ENCODE results near the gene AKAP10. TPM values are rescaled to one million over a fixed set of nuclear protein-coding genes. Genes with fewer than 3 reads are reported as not detected.

AKAP10 gene
- total and polyA plus RNA-seq, 2 of the 8 experiments (the other 6 are each of a cell fraction or from before 2014, with no cell fraction given), result 13.3 to 27.0 TPM

DNA sequence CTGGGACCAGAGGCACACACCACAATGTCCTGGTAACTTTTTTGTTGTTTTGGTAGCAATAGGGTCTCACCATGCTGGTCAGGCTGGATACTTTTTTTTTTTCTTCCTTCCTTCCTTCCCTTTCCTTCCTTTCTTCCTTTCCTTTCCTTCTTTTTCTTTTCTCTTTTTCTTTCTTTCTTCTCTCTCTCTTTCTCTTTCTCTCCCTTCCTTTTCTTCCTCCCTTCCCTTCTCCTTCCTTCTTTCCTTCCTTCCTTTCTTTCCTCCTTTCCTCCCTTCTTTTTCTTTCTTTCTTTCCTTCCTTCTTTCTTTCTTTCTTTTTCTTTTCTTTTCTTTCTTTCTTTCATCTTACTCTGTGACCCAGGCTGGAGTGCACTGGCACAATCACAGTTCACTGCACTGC, 91.5 kb downstream of the AKAP10 start:
- Histone ChIP-seq H3K9me3 (ENCODE audit: insufficient read depth in 2 of 2, low read depth in 1 of 2, low read length in 1 of 2) (no peaks in the 10 kb centered on the region), H2AFZ (ENCODE audit: low read length) (no peak overlapping the region), H2BK120ac (replicated peaks; ENCODE audit: low read depth, low read length) (no peak overlapping the region), H3K56ac (replicated peaks; ENCODE audit: insufficient read length, low read depth, low read length) (no peak overlapping the region), H3K27me3 (replicated peaks in 1 of 4; ENCODE audit: control insufficient read depth in 3 of 4, extremely low read depth in 1 of 4, insufficient read depth in 3 of 4, low read length in 3 of 4) (peaks cover 0 to 1% (median 0%) of the 10 kb centered on the region in 4 experiments; a peak in 1 of 7 replicates), H4K20me1 (replicated peaks in 1 of 2; ENCODE audit: control insufficient read depth in 1 of 2, insufficient read depth in 2 of 2, low read length in 2 of 2) (no peaks in the 10 kb centered on the region), H3K23ac (ENCODE audit: insufficient read length) (no peak overlapping the region), H3K18ac (ENCODE audit: extremely low read depth, low read length) (no peak overlapping the region), H3K14ac (ENCODE audit: insufficient read length) (no peak overlapping the region), H2AK5ac (ENCODE audit: low read depth, low read length) (no peak overlapping the region), H2BK15ac (ENCODE audit: low read length) (no peak overlapping the region), H3K4ac (replicated peaks; ENCODE audit: insufficient read length, low read depth, low read length) (no peak overlapping the region), H3K4me3 (ENCODE audit: extremely low read depth in 1 of 4, insufficient read depth in 2 of 4, low read depth in 3 of 4, low read length in 4 of 4) (no peak overlapping the region), H3K4me1 (replicated peaks in 1 of 4; ENCODE audit: control insufficient read depth in 3 of 4, insufficient read depth in 4 of 4, low read length in 3 of 4) (no peaks in the 10 kb centered on the region), H3K27ac (ENCODE audit: low read depth, low read length) (no peak overlapping the region), H3K36me3 (ENCODE audit: control insufficient read depth in 2 of 4, insufficient read depth in 4 of 4, low read length in 3 of 4) (no peaks in the 10 kb centered on the region), H4K91ac (replicated peaks; ENCODE audit: insufficient read length, low read length) (no peak overlapping the region), H4K5ac (ENCODE audit: insufficient read length, low read depth, low read length) (no peak overlapping the region), H3K79me2 (ENCODE audit: control insufficient read depth in 1 of 2, insufficient read depth in 2 of 2, low read length in 2 of 2) (no peaks in the 10 kb centered on the region), H2BK20ac (ENCODE audit: low read length) (no peak overlapping the region), H2BK12ac (ENCODE audit: low read depth, low read length) (no peak overlapping the region), H2BK5ac (ENCODE audit: low read depth, low read length) (no peak overlapping the region), H4K8ac (ENCODE audit: extremely low read depth, insufficient read depth, low read length) (no peak overlapping the region), H3K4me2 (ENCODE audit: insufficient read depth in 1 of 2, low read depth in 2 of 2, low read length in 2 of 2) (no peak overlapping the region), H3K79me1 (ENCODE audit: low read depth, low read length) (no peaks in the 10 kb centered on the region), H3K9ac (replicated peaks in 1 of 4; ENCODE audit: extremely low read depth in 1 of 4, low read depth in 3 of 4, low read length in 3 of 4) (no peak overlapping the region), H3K23me2 (ENCODE audit: low read depth, low read length) (no peaks in the 10 kb centered on the region; the same call in 1 of the 2 replicates)
- DNase-seq (ENCODE audit: low read depth in 1 of 2, low spot score in 2 of 2), result no peak
- TF ChIP-seq BACH1 (IDR thresholded peaks at IDR 0.05; ENCODE audit: low read length) (no peak), SP2 (IDR thresholded peaks at IDR 0.05; ENCODE audit: low read length) (no peak), RFX5 (IDR thresholded peaks at IDR 0.05; ENCODE audit: borderline replicate concordance, low read depth, low read length) (no peak)
- TF ChIP-seq, protein P1, sequence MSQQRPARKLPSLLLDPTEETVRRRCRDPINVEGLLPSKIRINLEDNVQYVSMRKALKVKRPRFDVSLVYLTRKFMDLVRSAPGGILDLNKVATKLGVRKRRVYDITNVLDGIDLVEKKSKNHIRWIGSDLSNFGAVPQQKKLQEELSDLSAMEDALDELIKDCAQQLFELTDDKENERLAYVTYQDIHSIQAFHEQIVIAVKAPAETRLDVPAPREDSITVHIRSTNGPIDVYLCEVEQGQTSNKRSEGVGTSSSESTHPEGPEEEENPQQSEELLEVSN (IDR thresholded peaks at IDR 0.05), result no peak
- CTCF ChIA-PET (ENCODE audit: partially characterized antibody), result no interaction called here
- POLR2A ChIA-PET (ENCODE audit: partially characterized antibody), result interaction anchor here (1.0 kb wide), 1 partner anchor 14 kb away, joined by 3 read pairs; no protein-coding TSS in a partner anchor
- FAIRE-seq, result no peak

All from H1 (cell line).